ENCODE measurements around the gene DDX41.
A peak's percentile ranks its signal among the peaks of the same experiment; 100 is the strongest.

The DDX41 gene

DNA sequence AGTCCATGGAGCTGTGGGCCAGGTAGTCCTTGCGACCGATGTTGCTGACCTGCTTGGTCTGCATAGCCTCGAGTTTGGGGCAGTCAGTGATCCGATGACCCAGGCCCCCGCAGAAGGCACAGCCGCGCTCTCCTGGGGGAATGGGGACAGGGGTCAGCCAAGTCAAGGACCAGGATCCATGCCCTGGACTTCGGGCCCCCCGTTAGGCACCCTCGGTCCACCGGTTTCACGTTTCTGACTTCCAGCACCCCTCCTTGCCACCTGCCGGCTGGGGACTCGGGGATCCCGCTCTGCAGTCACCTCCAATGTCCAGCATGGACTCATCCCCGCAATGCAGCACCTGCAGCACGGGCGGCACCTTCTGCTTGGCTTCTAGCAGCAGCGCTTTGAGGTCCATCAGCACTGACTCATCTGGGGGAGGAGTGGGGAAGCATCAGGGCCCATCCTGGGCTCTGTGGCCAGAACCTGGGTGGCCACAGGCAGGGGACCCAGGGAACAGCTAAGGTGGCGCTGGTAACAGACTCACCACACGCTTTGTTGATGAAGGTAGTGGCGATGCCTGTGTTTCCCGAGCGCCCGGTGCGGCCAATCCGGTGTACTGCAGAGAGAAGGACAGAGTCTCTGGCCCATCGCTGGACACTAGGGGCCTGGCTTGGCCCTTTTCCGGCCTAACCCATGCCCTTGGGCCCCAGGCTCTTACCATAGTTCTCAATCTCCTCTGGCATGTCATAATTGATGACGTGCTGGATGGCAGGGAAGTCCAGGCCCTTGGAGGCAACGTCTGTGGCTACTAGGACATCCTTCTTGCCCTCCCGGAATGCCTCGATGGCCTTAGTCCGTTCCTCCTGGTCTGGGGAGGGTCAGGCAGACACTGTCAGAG lies 4.7 kb downstream of the DDX41 start:
- DNase-seq, result no peak
- H3K36me3 ChIP-seq, result peaks cover 36 to 67% (median 51%) of the 10 kb centered on the region in 3 donors
- intact Hi-C loops (cut with DNase I; ENCODE audit: low total_unique reads), result no loop called here

GRCh38 chr5:177511181-177511580 lies 5.6 kb downstream of the DDX41 start:
- TF ChIP-seq, protein P1, sequence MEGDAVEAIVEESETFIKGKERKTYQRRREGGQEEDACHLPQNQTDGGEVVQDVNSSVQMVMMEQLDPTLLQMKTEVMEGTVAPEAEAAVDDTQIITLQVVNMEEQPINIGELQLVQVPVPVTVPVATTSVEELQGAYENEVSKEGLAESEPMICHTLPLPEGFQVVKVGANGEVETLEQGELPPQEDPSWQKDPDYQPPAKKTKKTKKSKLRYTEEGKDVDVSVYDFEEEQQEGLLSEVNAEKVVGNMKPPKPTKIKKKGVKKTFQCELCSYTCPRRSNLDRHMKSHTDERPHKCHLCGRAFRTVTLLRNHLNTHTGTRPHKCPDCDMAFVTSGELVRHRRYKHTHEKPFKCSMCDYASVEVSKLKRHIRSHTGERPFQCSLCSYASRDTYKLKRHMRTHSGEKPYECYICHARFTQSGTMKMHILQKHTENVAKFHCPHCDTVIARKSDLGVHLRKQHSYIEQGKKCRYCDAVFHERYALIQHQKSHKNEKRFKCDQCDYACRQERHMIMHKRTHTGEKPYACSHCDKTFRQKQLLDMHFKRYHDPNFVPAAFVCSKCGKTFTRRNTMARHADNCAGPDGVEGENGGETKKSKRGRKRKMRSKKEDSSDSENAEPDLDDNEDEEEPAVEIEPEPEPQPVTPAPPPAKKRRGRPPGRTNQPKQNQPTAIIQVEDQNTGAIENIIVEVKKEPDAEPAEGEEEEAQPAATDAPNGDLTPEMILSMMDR (IDR thresholded peaks at IDR 0.05), result no peak
- H3K4me3 ChIP-seq, result no peak overlapping the region
- peaks cover 36 to 67% (median 51%) of the 10 kb centered on the region in 3 donors for H3K36me3 ChIP-seq
- H3K27me3 ChIP-seq, result no peaks in the 10 kb centered on the region
- H3K9me3 ChIP-seq, result no peaks in the 10 kb centered on the region
- intact Hi-C loops (cut with DNase I; ENCODE audit: low total_unique reads), result no loop called here
- H3K4me1 ChIP-seq, result peaks cover 0 to 17% (median 10%) of the 10 kb centered on the region in 4 donors
- no peak overlapping the region for H3K27ac ChIP-seq
- no peak for DNase-seq

More for the DNA sequence above, 4.7 kb downstream of the DDX41 start:
- peaks cover 0 to 19% (median 11%) of the 10 kb centered on the region in 4 donors for H3K4me1 ChIP-seq
- no peaks in the 10 kb centered on the region for H3K9me3 ChIP-seq
- H3K27me3 ChIP-seq, result no peaks in the 10 kb centered on the region
- no peak overlapping the region for H3K27ac ChIP-seq
- no peak overlapping the region for H3K4me3 ChIP-seq
- TF ChIP-seq, protein P1 (IDR thresholded peaks at IDR 0.05), result no peak

- H3K4me3 ChIP-seq, result no peak overlapping the region
- no peaks in the 10 kb centered on the region for H3K9me3 ChIP-seq
- H3K27ac ChIP-seq, result no peak overlapping the region
- TF ChIP-seq, protein P1 (IDR thresholded peaks at IDR 0.05), result no peak
- intact Hi-C loops (cut with DNase I; ENCODE audit: low total_unique reads), result no loop called here
- no peak for DNase-seq
- peaks cover 36 to 66% (median 51%) of the 10 kb centered on the region in 3 donors for H3K36me3 ChIP-seq
- no peaks in the 10 kb centered on the region for H3K27me3 ChIP-seq
- peaks cover 0 to 11% (median 4%) of the 10 kb centered on the region in 4 donors for H3K4me1 ChIP-seq
These were observed 6.2 kb downstream of the DDX41 start for GRCh38 chr5:177510567-177511053.

DNA sequence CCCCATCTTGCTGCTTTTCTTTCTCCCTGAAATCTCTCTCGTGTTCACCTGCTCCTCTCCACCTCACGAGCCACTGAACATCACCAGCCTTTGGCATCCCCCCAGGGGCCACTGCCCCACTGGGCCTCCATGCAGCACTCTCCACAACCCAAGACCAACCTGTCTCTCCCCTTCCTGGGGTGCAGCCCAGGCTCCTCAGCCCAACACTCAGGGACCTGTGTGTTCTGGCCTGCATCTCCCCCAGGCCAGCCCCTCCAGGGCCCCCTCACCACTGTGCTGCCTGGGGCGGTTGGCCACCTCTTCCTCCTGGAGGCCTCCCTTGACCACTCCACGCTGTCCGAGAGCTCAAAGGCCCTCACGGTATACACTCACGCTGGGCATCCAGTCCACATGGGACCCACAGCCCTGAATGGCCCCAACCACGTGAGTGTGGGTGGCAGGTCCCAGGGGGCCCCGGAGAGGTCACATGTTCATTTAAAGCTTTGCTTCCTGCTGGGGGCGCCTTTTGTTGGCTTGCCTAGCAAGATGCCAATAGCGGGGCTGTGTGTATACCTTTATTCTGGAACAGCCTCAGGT lies 6.7 kb downstream of the DDX41 start:
- peaks cover 36 to 61% (median 49%) of the 10 kb centered on the region in 3 donors for H3K36me3 ChIP-seq
- intact Hi-C loops (cut with DNase I; ENCODE audit: low total_unique reads), result no loop called here
- no peaks in the 10 kb centered on the region for H3K27me3 ChIP-seq
- DNase-seq, result no peak
- peaks cover 0 to 6% (median 0%) of the 10 kb centered on the region in 4 donors for H3K4me1 ChIP-seq
- H3K27ac ChIP-seq, result no peak overlapping the region
- TF ChIP-seq, protein P1 (IDR thresholded peaks at IDR 0.05), result no peak
- no peak overlapping the region for H3K4me3 ChIP-seq
- no peaks in the 10 kb centered on the region for H3K9me3 ChIP-seq

GRCh38 chr5:177509381-177509951 lies 7.3 kb downstream of the DDX41 start, which contains the start of gene DOK3:
TSS of gene DOK3 (minus strand) at chr5:177509826. CDS start at chr5:177509540, 286 bp downstream.
- peaks cover 35 to 55% (median 43%) of the 10 kb centered on the region in 3 donors for H3K36me3 ChIP-seq
- no peaks in the 10 kb centered on the region for H3K9me3 ChIP-seq
- TF ChIP-seq, protein P1 (IDR thresholded peaks at IDR 0.05), result no peak
- peaks cover 0 to under 1% (median 0%) of the 10 kb centered on the region in 4 donors for H3K4me1 ChIP-seq
- intact Hi-C loops (cut with DNase I; ENCODE audit: low total_unique reads), result no loop called here
- DNase-seq, result peak in 1 of 2 donors; percentile 74
- no peak within 1 kb of the TSS for H3K27ac ChIP-seq
- H3K27me3 ChIP-seq, result no peaks in the 10 kb centered on the region
- H3K4me3 ChIP-seq, result peak within 1 kb of the TSS; percentile 28 to 36

All from tibial artery (tissue), 4 donors.